Measurements from ENCODE around the gene KIF27.
"Not testable (repeated sequence)": the region's sequence is repeated elsewhere in the genome, so short reads cannot be mapped to it uniquely, and the experiment has no call there.

The KIF27 gene, protein sequence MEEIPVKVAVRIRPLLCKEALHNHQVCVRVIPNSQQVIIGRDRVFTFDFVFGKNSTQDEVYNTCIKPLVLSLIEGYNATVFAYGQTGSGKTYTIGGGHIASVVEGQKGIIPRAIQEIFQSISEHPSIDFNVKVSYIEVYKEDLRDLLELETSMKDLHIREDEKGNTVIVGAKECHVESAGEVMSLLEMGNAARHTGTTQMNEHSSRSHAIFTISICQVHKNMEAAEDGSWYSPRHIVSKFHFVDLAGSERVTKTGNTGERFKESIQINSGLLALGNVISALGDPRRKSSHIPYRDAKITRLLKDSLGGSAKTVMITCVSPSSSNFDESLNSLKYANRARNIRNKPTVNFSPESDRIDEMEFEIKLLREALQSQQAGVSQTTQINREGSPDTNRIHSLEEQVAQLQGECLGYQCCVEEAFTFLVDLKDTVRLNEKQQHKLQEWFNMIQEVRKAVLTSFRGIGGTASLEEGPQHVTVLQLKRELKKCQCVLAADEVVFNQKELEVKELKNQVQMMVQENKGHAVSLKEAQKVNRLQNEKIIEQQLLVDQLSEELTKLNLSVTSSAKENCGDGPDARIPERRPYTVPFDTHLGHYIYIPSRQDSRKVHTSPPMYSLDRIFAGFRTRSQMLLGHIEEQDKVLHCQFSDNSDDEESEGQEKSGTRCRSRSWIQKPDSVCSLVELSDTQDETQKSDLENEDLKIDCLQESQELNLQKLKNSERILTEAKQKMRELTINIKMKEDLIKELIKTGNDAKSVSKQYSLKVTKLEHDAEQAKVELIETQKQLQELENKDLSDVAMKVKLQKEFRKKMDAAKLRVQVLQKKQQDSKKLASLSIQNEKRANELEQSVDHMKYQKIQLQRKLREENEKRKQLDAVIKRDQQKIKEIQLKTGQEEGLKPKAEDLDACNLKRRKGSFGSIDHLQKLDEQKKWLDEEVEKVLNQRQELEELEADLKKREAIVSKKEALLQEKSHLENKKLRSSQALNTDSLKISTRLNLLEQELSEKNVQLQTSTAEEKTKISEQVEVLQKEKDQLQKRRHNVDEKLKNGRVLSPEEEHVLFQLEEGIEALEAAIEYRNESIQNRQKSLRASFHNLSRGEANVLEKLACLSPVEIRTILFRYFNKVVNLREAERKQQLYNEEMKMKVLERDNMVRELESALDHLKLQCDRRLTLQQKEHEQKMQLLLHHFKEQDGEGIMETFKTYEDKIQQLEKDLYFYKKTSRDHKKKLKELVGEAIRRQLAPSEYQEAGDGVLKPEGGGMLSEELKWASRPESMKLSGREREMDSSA (N-terminal part only)

DNA sequence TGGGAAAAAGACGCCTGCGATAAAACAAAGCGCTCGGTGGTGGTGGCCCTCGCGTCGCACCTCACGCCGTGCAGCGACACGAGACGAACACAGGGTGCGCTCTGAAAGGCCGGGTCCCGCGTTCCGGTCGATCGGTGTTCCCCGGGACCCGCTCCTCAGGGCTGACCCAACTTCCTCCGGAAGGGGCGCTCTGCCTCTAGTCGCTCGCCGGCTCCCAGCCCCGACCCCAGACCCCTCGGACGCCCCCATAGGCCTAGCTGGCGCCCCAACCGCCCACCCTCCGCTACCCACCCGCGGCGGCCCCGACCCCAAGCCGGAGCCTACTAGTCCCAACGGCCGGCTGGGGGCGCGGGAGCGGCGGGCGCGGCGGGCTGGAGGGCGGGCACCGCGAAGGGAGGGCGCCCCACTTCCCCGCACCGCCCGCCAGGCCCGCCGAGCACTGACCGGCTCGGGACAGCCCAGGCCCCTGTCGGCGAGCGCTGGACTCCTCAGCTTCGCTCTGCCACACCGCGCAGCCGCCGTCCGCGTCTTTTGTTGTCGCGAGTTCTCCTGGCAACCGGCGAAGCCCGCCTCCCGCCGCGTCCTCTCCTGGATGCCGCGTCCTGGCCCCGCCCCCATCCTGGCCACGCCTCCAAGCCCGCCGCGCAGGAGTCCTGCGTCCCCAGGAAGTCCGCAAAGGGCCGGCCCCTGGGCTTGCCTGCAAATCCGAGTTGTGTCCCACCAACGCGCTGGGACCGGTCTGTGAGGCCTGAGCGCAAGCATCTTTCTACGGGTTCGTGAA is at the start of gene KIF27:
Gene KIF27, minus strand, starts transcription at position 506 of the 781 bp plus-strand sequence. CDS start 5,841 bp downstream, outside the sequence.
- peak; percentile 44 to 84 for DNase-seq

DNA sequence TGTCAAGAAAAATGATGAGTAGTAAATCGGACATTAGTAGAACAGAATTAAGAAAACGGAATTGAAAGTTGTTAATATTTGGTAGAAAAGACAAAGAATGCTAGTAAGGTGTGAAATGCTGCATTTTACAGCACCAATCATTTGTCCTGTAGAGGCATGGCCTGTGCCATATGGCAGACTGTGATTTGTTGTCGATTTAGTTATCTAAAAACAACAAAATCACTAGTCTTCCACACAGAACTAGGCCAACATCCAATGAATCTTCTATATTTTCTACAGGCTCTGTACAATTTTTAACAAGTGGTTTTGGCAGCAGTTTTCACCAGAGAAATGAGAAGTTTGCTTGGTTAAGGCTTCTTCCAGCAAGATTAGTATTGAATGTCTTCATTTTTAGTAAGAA is 48.4 kb upstream of the KIF27 start:
- DNase-seq, result no peak

DNA sequence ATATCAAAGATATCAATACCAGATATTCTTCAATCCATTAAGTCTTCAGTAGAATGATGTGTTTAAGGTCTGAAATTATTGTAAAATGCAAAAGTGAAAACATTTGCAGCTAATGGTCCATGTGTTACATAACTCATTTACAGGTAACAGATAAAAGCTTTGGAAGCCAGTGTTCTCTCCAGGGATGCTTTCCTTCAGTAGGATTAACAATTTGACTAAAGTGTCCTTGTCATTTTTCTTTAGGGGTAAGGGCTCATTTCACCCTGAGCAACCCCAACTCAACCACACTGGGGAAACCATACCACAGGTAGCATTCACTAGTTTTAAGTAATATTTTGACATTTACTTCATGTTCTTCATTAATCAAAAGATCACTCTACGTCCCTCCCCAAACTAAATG is 45.8 kb upstream of the KIF27 start:
- no peak for DNase-seq

DNA sequence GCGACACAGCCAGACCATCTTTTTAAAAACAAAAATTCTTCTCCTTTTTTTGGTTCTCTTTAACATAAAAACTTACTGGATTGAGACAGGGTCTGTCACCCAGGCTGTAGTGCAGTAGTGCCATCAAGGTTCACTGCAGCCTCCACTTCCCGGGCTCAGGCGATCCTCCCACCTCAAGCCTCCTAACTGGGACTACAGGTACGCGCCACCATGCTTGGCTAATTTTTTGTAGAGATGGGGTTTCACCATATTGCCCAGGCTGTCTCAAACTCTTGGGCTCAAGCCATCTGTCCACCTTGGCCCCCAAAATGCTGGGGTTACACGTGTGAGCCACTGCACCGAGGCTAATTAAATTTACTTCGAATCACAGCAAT is 45.0 kb upstream of the KIF27 start:
- no peak for DNase-seq

DNA sequence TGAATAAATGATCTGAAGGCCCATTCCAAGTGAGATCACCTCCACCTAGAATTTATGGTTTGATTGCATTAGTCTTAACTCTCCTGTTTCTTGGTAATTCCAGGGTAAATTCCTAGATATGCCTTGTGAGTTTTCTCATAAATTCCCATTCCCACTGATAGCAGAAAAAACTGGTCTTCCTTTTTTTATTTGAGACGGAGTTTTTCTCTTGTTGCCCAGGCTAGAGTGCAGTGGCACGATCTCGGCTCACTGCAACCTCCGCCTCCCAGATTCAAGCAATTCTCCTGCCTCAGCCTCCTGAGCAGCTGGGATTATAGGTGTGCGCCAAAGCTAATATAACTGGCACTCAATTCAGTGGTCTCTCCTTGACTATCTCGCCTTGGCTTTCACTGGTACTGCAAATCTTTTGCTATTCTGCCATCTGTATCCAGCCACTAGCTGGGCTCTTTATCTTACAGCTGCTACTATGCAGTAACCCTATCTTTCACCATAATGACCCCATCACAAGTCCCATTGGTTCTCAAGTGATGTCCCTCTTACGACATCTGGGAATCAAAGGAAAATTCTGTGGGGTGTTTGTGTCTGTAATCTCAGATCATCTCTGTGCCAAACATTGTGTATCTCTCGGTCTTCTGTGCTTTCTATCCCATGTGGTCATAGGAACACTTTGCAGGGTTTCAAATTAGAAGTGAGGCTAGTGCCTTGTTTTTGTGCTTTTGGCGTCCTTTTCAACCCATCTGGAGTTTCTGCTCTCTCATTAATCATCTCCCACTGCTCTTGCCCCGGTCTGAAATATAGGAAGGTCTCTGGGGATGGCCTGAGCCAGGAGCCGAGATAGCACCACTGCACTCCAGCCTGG is 44.3 kb upstream of the KIF27 start:
- DNase-seq, result peak in 1 of 2 experiments; percentile 46

DNA sequence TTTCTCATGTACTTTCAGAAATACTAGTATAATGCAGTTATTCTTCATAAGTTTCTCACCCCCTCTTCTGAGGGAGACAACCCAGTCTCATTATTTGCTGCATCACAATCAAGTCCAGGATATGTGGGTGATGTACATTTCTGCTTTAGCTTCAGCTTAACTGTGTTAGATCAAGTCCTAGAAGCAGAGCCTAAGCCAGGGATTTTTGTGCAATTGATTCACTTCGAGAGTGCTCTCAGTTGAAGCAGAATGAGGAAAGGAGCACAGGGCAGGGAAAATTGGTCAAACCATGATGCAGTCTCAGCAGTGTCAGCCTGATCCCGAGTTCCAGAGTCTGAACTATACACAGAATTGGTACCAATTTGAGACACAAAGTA is 43.7 kb upstream of the KIF27 start:
- DNase-seq, result no peak

DNA sequence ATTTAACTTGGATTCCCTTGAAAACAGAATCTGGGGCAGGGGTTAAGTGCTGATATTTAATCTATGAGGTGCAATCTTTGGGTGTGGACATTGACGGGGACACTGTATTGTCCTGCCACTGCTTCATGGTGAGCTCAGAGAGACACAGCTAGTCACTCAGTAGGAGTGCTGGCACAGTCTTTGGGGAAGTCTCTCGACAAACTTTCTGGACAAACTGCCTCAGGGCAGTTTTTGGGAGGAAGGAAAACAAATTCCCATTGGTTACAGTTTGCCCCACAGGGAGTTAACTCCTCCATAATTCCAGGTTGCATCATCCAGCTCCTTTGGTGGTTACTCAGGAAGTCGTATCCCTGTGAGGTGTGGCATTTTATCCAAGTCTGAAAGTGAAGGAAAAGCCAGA is 40.9 kb upstream of the KIF27 start:
- DNase-seq, result no peak

DNA sequence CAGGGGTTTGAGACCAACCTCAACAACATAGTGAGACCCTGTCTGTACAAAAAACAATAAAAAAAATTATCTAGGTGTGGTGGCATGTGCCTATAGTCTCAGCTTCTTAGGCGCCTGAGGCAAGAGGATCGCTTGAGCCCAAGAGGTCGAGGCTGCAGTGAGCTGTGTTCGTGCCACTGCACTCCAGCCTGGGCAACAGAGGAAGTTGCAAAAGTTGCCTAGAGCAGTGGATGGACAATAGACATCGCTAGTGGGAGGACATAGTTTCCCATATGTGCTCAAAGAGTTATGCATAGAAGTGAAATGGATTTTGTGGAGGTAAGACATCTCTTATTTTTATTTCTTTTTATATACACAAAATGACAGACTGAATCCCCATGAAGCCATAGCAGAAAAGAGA is 39.8 kb upstream of the KIF27 start:
- DNase-seq, result no peak

DNA sequence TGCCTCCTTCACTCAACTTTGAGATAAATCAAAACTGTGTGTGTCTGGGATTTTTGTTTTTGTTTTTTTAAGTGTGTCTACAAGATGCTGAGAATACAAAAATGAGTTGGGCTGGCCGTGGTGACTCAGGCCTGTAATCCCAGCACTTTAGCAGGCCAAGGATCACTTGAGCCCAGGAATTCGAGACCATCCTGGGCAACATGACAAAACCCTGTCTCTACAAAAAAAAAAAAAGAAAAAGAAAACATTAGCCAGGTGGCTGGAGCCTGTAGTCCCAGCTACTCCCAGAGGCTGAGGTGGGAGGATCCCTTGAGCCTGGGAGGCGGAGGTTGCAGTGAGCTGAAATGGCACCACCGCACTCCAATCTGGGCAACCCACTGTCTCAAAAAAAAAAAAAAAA is 37.8 kb upstream of the KIF27 start:
- DNase-seq, result no peak

DNA sequence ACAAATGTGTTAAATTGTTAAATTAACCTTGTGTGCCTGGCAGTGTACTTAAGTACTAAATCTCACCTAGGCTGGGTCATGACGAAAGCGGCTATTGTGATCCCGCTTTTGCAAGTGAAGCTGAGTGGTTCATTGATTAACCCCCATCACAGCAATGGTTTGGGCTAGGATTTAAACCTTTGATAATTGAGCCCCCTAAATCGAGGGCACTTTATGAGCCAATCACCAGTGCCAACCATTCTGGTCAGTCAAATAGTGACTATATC is 35.9 kb upstream of the KIF27 start:
- DNase-seq, result no peak

DNA sequence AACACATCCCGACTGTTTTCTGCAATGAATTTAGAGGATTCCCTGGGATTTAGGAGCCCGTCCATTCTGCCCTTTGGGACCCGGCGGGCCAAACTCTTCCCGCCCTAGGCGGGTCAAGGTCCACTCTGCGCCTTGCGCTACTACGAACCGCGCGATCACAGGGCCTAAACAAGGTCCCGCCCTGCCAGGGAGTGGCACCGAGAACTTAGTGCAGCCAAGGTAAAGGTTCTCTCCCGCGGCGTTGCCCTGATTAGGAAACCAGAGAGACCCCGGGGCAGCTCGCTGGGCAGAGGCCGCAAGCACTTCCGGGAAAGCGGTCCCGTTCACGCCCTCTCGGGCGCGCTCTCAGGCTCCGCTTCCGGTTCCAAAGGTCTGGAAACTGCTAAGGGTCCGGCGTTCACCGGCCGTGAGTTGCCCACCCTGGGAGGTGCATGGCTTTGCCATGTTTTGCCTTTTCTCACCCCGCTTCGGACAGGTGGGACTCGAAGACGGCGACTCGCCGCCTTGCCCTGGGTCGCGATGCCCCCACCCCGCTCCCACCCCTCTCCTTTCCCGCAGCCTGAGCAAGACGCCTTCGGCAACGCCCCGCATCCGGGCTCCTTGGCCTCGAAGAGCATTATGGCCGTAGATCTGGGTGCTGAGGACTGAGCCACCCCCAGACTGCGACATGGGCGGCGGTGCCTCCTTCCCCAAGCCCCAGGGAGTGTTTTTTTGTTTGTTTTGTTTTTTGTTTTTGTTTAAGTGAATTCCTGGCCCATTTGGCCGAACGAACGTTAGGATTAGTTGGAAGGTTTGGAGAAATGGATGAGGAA is 35.4 kb upstream of the KIF27 start:
- DNase-seq, result peak in 1 of 2 experiments; percentile 45

DNA sequence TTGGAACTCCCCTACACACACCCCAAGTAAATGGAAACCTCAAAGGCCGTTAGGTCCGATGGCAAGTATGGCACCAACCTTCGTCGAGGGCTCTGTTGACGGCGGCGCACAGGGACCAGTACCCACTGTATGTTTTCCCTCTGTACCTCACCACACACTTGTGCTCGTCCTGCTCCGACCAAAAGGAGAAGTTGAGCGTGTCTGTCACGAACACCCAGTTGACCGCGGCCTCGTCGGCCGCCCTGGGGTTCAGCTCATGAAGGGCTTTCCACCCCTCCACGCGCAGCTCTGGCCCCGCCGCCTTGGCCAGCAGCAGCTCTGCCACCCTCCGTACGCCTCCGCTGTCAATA is 34.8 kb upstream of the KIF27 start:
- peak in 1 of 2 experiments; percentile 7 for DNase-seq

DNA sequence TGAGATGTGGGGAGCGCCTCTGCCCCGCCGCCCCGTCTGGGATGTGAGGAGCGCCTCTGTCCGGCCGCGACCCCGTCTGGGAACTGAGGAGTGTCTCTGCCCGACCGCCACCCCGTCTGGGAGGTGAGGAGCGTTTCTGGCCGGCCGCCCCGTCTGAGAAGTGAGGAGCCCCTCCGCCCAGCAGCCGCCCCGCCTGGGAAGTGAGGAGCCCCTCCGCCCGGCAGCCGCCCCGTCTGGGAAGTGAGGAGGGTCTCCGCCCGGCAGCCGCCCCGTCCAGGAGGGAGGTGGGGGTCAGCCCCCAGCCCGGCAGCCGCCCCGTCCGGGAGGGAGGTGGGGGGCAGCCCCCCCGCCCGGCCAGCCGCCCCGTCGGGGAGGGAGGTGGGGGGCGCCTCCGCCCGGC is 26.9 kb upstream of the KIF27 start:
- not testable (repeated sequence) for DNase-seq

DNA sequence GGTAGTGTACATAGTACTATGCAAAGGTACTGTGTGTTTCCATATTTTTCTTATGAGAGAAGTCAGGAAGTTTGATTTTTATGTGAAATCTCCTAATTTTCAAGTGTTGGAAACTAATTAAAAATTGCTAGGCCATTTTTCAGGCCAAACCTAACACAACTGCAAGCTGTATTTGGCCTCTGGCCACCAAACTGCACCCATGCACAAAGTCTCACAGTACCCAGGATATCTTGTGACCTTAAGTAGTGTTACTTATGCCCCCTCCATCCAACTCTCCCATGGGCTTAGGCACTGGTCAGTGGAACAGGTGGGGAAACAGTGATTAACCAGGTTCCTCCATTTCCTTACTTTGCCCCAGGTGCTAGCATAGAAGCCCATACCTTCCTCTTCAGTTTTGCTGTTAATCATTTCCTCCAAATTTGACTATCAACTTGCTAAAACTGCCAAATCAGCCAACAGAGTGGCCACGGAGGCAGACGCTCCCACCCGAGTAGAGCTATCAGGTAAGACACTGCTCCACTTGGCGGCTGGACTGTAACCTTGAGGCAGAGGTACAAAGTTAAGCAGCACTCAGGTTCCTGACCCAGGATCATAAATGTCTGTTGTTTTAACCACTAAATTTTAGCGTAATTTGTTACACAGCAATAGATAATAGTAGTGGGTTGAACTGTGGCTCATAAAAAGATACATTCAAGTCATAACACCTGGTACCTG is 19.5 kb upstream of the KIF27 start:
- no peak for DNase-seq

DNA sequence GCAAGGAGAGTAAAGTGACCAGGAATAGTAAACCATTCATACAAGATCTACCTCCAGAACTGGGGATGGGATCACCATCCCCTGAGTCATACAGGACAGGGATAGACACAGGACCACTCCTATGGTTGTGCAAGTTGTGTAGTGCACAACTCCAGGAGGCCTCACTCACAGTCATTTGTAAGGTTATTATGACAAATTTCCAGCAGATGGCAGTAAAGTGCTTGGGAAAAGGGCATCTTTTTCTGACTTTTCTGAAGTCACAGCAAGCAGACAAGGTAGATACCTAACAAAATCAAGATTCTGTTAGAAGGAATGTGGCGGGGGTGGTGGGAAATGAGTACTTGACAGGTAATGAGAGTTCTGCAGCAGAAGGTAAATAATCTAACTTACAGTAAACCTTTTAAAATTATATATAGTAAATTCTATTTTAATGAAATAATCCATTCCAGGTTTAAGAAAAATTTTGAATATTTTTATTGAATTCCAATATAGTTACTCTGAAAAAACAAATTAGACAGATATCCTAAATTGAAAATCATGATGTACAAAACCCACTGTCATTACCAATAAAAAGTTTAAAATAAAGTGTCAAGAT is 16.7 kb upstream of the KIF27 start:
- peak in 1 of 2 experiments; percentile 55 for DNase-seq

DNA sequence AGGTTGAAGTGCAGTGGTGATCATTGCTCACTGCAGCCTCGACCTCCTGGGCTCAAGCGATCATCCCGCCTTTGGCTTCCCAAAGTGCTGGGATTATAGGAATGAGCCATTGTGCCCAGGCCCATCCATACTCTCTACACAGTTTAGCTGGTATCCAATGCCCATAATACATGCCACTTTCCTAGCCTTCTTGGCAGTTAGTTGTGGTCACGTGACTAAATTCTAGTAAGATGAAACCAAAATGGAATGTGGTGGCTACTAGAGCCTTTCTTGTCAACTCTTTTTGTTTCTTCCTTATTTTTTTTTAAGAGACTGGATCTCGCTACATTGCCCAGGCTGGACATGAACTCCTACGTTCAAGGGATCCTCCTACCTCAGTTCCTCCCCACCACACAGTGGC is 15.3 kb upstream of the KIF27 start:
- no peak for DNase-seq

DNA sequence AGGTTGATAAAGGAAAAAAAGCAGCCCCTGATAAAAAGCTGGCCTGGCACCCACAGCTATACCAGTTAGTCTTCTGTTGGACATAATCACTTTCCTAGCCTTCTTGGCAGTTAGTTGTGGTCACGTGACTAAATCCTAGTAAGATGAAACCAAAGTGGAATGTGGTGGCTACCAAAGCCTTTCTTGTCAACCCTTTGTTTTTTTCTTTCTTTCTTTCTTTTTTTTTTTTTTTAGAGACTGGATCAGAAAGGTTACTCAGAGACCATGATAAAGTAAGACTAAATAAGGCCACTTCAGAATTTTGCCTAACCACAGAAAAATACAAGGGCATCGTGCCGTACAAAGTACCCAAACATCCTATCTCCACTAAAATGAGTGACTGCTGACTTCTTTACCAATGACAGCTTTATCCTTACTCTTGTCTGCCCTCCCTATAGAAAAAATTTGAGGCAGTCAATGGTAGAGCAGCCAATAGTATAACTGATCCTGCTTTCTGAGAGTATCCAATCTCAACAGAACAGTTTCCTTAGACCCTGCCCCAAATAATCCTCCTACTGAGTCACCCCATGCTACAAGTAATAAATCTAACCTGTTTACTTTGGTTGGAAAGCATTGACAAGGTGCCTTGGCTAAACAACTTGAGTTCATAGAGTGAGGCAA is 14.2 kb upstream of the KIF27 start:
- DNase-seq, result no peak

DNA sequence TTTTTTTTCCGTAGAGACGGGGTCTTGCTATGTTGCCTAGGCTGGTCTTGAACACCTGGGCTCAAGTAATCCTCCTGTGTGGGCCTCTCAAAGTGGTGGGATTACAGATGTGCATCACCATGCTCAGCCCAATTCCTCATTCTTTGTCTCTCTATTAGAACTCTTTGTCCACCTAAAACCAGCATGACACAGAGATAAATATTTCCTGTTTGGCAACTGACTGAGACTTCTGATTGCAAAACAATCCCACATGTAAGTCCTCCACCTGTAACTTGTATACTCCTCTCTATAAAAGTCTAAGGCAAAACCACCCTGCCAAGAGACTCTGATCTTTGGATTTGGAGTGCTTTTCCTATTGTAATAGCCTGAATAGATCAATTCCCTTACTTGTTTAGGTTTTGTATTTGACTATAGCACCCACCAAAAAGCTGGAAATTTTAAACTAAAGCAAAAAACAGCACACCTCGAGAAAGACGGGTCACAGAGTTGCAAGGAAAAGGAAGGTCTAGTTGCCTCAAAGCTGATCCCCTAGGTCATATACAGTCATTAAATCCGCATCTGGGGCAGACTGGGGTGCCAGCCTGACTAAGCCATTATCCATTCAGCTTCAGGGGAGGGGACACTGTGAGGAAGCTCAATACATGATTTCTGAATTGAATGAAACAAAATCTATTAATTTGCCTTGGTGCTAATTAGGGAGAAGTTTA is 13.5 kb upstream of the KIF27 start:
- no peak for DNase-seq

DNA sequence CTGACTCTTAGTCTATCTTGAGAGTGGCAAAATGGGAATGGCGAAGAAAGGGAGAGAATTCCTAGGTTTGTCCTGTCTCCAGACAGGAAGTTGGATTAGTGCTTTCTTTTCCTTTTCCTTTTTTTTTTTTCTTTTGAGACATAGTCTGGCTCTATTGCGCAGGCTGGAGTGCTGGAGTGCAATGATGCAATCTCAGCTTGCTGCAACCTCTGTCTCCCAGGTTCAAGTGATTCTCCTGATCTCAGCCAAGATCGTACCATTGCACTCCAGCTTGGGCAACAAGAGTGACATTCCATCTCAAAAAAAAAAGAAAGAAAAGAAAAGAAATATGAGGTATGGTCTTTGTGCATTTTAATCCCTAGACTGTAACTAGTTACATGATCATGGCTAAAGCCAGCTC is 12.6 kb upstream of the KIF27 start:
- DNase-seq, result no peak

All from NCI-H524 (cell line).